HG03175 (cell line): ENCODE results near the gene DCP2.

ENCODE experiments used
- ATAC-seq: cut with Tn5 transposase; IDR thresholded peaks from one replicate; pipeline ENCODE4 v1.9.1; 2021; ENCODE audit warnings: mild to moderate bottlenecking, moderate library complexity; ENCODE audit not compliant: unreplicated experiment

DCP2 gene

DNA sequence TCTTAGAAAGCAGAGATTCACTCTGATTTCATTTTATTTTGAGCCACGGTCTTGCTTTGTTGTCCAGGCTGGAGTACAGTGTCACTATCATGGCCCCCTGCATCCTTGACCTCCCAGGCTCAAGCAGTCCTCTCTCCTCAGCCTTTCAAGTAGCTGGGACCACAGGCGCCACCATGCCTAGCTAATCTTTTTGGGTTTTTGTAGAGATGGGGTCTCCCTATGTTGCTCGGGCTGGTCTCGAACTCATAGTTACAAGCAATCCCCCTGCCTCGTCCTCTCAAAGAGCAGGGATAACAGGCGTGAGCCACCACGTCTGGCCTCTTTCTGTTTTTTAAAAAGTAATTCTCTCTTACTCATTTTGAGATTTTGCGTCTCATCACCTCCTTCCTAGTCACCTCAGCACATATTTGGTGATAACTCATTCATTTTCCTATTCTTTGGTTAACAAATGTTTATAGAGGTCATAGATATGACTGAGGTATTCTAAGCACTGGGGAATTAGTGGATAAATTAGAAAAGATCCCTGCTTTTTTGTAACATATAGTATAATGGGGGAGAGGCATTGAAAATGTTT is 10.8 kb upstream of the DCP2 start:
- no peak for ATAC-seq

DNA sequence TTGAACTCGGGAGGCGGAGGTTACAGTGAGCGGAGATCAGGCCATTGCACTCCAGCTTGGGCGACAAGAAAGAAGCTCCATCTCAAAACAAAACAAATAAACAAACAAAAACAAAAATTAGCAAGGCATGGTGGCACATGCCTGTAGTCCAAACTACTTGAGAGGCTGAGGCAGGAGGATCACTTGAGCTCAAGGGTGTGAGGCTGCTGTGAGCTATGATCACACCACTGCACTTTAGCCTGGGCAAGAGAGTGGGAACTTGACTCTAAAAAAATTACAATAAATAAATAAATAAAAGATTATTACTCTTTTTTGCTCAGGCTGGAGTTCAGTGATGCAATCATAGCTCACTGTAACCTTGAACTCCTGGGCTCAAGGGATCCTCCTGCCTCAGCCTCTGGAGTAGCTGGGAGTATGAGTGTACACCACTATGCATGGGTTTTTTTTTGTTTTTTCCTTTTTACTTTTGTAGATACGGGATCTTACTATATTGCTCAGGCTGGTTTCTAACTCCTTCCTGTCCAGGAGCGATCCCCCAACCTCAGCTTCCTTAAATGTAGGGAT is 9.0 kb upstream of the DCP2 start:
- no peak for ATAC-seq

DNA sequence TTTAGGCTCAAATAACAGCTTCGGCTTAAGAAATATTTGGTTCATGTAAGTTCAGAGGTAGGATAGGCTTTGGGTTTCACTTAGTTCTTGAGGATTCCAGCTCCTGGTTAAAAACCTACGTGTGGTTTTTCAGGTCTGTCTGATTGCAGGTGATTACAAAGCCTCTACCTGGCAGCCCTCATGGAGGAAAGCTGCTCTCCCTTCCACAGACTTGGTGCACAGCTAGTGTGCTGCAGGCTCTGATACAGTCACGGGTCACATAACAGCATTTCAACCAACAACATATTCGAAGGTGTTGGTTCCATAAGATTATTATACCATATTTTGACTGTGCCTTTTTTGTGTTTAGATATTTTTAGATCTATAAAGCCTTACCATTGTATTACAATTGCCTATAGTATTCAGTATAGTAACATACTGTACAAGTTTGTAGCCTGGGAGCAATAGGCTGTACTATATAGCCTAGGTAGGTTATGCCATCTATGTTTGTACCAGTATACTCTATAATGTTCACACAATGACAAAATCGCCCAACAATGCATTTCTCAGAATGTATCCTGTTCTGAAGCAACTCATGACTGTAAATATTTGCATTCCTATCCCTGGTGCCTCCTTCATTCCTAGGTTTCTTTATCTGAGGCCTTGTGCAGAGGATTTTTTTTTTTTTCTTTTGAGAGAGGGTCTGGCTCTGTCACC is 8.0 kb upstream of the DCP2 start:
- no peak for ATAC-seq

DNA sequence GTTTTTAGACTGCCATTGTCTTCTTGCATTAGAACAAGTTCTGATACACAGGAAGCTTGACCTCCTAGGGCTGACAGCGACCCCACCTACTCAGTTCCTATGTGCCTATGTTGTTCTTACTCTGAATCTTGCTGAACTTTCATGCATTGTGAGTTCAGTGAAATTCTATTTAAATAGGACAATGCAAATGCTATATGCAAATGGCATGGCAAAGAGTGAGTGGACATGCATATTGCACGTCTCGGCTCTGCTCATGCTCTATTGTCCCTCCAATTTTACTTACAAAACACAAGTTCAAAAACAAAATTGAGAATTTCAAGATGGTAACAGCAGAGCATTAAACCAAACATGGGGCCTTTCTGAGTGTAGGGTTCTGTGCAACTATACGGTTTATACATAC is 5.3 kb upstream of the DCP2 start:
- ATAC-seq: no peak

DNA sequence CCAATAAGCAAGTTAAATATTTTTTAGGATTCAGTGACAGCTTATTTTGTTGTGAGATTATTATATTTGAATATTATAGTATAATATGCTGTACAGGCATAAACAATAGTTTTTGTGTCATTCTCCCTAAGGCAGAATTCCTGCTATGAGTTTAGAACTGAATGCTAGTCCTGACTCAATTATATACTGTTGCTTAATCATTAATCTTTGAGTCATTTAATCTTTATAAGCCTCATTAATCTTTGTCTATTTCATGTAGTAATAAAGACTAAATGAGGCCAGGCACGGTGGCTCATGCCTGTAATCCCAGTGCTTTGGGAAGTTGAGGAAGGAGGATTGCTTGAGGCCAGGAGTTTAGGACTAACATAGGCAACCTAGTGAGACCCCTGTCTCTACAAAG is 3.6 kb upstream of the DCP2 start:
- ATAC-seq: no peak

DNA sequence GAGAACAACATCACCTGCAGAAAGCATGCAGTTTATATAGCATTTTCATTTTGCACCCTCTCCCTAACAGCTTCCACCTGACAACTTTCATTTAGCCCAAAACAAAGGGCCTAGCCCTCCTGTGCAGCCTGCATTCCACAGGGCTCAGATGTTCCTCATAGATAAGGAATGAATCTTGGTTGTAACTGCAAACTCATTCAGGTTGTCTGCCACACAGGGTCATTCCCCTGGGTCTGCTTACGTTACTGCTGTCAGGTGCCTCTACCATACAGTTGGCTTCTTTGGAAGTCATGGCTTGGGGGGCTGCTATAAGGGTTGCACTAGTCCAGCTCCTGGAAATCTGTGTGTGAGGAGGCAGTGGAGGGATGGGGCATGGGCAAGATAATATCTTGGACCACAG is 2.7 kb upstream of the DCP2 start:
- no peak for ATAC-seq

DNA sequence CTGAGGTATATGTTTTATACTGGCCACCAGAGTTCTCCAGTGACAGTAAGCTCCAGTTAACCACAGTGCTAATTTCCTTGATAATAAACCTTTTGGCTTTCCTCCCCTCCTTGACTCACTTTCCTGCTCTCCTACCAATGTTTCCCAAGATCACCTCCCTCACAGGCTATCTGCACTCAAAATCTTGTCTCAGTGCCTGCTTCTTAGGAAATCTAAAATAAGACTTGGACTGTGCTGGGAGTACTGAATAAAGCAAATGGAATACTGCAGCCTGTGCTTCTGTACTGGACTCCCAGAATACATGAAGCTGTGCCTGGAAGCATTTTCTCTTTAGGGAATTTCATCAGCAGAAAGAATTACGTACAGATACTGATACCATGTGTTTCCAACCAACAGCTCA is 1.7 kb upstream of the DCP2 start:
- ATAC-seq: no peak

DNA sequence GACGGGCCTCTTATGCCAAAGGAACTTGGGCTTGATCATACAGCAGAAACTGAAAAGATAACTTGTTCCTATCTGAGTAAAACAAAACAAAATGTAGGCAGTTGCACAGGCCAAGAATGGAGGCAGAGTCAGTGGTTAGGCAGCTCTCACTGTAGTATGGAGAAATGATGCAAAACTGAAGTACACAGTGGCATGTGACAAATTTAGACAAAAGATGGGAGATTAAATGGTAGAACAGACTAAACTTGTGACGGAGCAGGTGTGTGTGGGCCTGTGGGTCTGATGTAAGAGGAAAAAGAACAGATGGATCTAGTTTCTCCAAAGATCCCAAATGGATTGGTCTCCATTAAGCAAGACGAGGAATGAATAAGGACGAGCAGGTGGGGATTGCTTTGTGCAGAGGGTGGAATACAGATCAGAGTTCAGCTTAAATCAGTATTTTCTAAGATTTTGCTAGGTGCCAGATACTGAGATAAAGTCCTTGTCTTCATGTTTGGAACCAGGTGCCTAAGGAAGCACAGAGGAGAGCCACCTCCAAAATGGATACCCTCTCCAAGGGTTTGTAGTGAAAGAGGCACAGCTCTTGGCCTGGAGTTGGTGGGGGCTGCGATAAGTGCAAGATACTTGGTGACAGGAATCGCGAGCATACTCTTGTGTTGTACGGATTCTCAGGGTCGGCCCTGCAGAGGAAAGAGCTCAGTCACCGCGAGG is 722 bp upstream of the DCP2 start:
- ATAC-seq: peak; percentile 26

DNA sequence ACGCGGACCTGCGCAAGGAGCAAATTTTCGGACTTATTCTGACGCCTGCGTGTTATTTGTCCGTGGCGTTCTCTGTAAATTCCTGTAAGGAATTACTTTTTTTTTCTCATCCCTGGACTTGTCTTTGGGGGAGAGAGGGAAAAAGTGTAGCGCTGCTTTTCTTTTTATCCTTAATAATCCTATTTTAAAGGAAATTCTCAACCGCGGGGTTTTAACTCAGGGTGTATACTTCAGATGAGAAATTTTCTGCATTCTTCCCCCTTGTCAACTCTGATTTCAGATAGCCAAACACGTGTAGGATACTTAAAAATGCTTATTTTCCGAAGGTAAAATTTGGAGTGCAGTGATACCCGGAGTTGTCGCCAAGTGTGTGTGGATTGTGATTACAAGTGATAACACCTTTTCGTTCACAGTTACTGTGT is 853 bp downstream of the DCP2 start:
- ATAC-seq: no peak

DNA sequence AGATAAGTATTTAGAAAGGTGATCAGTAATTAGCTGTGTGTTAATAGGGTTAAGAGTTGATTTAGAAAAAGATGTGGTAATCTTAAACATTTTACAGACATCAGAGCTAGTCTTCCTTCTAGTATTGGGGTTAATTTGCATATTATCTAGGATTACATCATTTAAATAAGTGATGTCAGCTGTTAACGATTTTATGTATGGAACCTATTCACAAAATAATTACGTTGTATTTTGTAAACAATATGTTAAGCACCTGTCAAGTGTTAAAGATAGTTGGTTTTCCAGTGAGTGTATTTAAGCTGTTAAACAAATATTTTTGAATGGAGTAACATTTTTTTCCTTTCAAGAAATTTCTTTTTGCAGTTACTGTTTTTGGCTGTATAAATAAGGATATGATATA is 2.2 kb downstream of the DCP2 start:
- no peak for ATAC-seq

DNA sequence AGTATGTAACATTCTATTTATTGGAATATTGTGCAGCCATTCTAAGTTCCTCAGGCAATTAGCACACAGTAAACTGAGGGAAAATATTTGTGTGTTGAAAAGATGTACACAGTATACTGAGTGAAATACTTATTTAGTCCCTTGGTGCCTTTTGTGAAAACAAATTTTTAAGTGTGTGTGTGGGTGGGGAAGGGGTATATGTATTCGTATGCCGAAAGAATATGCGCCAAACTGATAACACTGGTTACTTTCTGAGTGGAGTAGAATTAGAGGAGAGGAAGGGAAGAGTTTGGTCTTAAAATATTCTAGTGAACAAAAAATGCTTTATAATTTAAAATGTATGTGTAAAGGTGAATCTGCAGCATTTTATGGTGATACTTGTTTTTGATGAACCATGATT is 3.1 kb downstream of the DCP2 start:
- ATAC-seq: no peak

DNA sequence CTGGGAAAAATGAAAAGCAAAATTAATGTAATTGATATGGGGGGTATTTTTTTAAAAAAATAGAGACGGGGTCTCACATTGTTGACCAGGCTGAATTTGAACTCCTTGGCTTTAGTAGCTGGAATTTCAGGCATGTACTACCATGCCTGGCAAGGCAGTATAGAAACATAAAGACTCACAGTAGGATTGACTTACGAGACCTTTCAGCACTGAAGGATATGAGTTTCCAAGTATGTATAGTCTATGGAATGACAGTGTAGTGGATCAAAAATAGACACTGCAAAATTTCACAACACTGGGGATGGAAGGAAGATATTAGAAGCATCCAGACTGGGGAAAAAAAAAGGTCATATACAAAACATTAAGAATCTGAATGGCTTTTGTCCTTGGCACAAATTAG is 6.8 kb downstream of the DCP2 start:
- ATAC-seq: no peak

DNA sequence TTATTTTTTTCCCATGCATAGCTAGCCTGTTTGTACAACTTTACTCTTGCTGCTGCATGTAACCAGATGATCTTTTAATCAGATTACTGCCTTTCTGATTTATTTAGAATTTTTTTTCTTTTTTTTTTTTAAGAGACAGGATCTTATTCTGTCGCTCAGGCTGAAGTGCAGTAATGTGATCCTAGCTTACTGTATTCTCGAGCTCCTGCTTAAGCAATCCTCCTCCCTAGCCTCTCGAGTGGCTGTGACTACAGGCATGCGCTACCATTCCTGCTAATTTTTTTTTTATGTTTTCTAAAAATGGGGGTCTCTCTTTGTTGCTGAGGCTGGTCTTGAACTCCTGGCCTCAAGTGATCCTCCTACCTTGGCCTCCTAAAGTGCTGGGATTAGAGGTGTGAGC is 9.6 kb downstream of the DCP2 start:
- no peak for ATAC-seq

DNA sequence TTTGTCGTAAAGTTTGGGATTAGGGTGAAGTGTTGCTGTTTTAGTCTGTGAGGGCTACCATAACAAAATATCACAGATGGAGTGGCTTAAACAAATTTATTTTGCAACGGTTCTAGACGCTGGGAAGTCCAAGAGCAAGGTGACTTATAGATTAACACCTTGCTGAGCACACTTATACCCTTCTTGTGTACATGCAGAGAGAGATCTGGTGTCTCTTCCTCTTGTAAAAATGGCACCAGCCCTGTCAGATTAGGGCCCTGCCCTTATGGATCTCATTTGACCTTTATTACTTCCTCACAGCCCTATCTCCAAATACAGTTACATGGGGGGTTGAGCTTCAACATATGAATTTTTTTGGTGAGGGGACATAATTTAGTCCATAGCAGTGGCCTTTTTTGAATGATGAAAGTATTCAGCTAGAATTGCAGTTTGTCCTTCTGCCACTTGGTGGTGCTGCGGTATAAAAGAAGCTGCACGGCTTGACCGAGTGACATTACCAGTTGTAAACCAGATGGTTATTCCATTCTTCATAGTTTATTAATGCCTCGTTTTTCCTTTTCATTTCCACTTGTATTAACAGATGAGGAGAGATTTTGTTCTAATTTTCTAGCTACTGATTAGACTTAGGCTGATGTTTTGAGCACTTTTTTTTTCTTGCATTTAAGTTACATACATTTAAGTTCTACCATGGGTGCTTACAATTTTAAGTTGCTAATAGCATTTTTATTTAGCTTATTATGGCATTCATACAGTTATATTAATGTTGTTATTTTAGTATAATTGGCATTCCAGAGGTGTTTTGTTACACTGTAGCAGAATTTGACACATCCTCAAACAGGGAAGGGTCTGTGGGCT is 19.4 kb downstream of the DCP2 start:
- peak; percentile 90 for ATAC-seq

DNA sequence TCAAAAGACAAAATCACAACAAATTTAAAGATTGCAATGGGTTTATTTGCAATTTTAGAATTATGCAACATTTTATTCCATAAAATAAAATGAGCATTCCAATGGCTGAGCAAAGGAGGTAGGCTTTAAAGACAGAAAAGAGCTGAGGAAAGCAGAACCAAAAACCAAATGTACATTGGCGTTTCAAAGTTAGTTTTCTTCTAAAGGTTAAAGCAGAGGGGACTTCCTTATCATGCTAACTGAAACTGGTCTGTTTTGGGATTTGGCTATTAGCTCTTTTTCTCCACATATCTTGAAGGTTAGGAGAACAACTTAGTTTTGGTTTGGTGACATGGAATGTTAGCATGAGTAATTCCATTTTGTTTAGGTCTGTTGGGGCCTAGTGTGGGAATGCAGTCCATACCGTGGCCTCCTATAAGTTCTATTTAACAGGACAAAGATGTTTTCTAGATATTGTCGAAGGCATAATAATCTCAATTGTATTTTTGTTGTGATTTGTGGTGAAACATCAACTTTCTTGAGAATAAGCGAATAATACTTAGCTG is 20.3 kb downstream of the DCP2 start:
- no peak for ATAC-seq

DNA sequence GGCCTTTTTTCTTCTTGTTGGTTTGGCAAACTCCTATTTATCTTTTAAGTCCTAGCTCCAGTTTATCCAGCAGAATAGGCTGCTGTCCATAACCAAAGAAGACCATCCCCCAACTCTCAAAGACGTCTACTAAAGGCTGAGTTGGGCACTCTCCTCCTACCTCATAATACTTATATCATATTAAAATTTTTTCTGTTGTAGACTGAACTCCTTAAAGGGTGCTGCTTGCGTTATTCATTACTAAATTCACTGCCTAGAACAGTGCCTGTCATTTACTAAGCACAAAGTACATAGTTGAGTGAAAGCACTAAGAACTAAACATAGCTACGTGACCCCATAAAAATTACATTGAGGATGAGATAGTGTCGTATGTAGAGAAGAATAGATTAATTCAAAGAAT is 21.7 kb downstream of the DCP2 start:
- no peak for ATAC-seq

DNA sequence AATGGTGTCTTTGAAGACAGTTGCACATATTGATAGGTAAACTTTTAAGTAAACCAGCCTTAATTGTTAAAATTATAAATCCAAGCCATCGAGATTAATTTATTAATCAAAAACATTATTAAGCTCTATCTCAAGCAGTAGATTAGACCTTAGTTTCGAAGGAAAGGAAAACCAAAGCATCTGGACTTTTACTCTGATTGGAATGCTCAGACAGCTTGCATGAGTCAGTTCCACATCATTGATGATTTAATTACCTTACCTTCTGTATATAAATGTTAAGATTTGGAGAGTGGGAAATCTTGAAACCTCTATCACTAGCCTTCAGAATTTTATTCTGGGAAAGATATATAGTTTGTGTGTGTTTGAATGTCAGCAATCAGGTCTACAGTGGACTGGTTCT is 23.9 kb downstream of the DCP2 start:
- no peak for ATAC-seq

DNA sequence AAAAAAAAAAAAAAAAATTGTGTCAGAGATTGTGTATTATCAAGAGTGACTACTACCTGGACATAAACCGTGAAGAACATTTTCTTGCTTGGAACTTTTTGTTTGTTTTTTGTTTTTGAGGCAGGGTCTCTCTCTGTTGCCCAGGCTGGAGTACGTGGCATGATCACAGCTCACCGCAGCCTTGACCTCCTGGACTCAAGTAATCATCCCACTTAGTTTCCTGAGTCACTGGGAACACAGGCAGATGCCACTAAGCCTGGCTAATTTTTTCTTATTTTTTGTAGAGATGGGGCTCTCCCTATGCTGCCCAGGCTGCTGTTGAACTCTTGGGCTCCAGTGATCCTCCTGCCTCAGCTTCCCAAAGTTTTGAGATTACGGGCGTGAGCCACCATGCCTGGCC is 25.8 kb downstream of the DCP2 start:
- ATAC-seq: no peak

DNA sequence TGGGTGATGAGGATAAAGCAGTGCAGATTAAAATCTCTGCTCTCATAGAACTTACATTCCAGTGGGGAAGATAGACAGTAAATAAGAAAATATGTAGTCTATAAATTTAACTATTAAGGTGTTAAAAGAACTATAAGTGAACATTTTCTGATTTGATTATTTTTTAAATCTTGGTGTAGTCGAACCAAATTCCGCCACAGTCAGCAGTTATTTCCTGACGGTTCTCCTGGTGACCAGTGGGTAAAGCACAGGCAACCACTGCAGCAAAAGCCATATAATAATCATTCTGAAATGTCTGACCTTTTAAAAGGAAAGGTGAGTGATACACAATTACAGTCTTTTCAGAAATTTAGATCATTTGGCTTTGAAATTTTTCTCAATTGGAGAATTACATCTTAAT is 27.2 kb downstream of the DCP2 start:
- ATAC-seq: no peak

DNA sequence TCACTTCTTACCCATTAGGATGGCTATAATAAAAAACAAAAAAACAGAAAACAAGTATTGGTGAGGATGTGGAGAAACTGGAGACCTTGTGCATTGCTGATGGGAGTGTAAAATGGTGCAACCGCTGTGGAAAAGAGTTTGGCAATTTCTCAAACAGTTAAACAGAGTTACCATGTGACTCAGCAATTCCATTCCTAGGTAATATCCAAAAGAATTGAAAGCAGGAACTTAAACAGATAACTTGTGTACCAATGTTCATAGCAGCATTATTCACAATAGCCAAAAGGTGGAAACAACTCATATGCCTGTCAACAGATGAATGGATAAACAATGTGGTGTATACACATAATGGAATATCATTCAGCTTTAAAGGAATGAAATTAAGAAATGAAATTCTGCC is 28.9 kb downstream of the DCP2 start:
- ATAC-seq: no peak
